HepG2 (cell line): ENCODE data around the gene FUT6. TPM values are rescaled to one million over a fixed set of nuclear protein-coding genes. Genes with fewer than 3 reads are reported as not detected.

Source experiments
- AGO1 ChIP-seq: fragments of 200-400 bp; formaldehyde crosslinking; IDR thresholded peaks from 2 replicates; pipeline ENCODE4 v1.6.1; 2017; ENCODE audit warnings: mild to moderate bottlenecking, low read depth, low read length, moderate library complexity; ENCODE audit not compliant: poor library complexity, severe bottlenecking
- AHDC1 ChIP-seq: sonication (generic); formaldehyde crosslinking; IDR thresholded peaks from 2 replicates; pipeline ENCODE4 v1.5.1; 2020; ENCODE audit warnings: mild to moderate bottlenecking, missing genetic modification reagents, borderline replicate concordance
- ATF3 ChIP-seq: sonication (generic); formaldehyde crosslinking; IDR thresholded peaks from 2 replicates; pipeline ENCODE4 v1.4.0; 2020; ENCODE audit warnings: missing genetic modification reagents
- KDM2A ChIP-seq: sonication (generic); formaldehyde crosslinking; IDR thresholded peaks from 2 replicates; pipeline ENCODE4 v1.4.0; 2020; ENCODE audit warnings: low read depth, missing genetic modification reagents, borderline replicate concordance
- KDM6A ChIP-seq: IDR thresholded peaks from 2 replicates; pipeline ENCODE4 v1.6.1; 2016; ENCODE audit warnings: low read depth
- NCOR1 ChIP-seq: fragments of 200-600 bp; sonication (generic); IDR thresholded peaks from 2 replicates; pipeline ENCODE4 v1.7.0; 2017; ENCODE audit warnings: antibody characterized with exemption, low read length, borderline replicate concordance
- SRF ChIP-seq: IDR thresholded peaks from 2 replicates; pipeline ENCODE4 v1.6.1; 2011; ENCODE audit warnings: mild to moderate bottlenecking, low read depth, low read length, moderate library complexity
- TFDP1 ChIP-seq: IDR thresholded peaks from 2 replicates; pipeline ENCODE4 v1.6.1; 2016; ENCODE audit warnings: missing compliant biosample characterization, missing genetic modification reagents, borderline replicate concordance
- THAP8 ChIP-seq: sonication (generic); formaldehyde crosslinking; IDR thresholded peaks from 2 replicates; pipeline ENCODE4 v1.5.1; 2020; ENCODE audit warnings: missing genetic modification reagents, mild to moderate bottlenecking, borderline replicate concordance
- ZBTB10 ChIP-seq: sonication (generic); formaldehyde crosslinking; IDR thresholded peaks from 2 replicates; pipeline ENCODE4 v1.4.0; 2020; ENCODE audit warnings: missing genetic modification reagents, borderline replicate concordance
- ZNF704 ChIP-seq: sonication (generic); formaldehyde crosslinking; IDR thresholded peaks from 2 replicates; pipeline ENCODE4 v1.8.1; 2023; ENCODE audit warnings: mild to moderate bottlenecking, inconsistent platforms, moderate library complexity, missing genetic modification reagents, borderline replicate concordance
- ZNF816 ChIP-seq: sonication (generic); formaldehyde crosslinking; IDR thresholded peaks from 2 replicates; pipeline ENCODE4 v1.8.0; 2022; ENCODE audit warnings: missing genetic modification reagents, mild to moderate bottlenecking, borderline replicate concordance
- polyA plus RNA-seq, 8 experiments: library from polyadenylated mRNA; depleted of rRNA in 3 of 8; stranded (reverse) in 7 of 8; unstranded in 1 of 8; fragments of >200 nt; fragmentation: Illumina TruSeq in 4 of 8; extraction: Trizol in 4 of 8; gene quantifications; 2 replicates each; pipeline versions ENCODE4 v1.2.1 to v1.2.3, GENCODE V29; 2011 to 2016; ENCODE audit warnings: low read depth in 4 of 8, missing spikeins in 1 of 8, mixed read lengths in 1 of 8; ENCODE audit not compliant: insufficient read depth in 1 of 8
- total RNA-seq, 5 experiments: library from RNA; depleted of rRNA; stranded (reverse); fragments of >200 nt; fragmentation: Illumina TruSeq; extraction: Trizol; gene quantifications; 2 replicates each; pipeline ENCODE4 v1.2.3, GENCODE V29; 2016; ENCODE audit warnings: low read depth in 1 of 5

FUT6 gene
- total and polyA plus RNA-seq, 2 of the 13 experiments (the other 11 are each of a cell fraction or from before 2014, with no cell fraction given) = 8.2 to 27.7 TPM

- no peak for TF ChIP-seq AHDC1
- TF ChIP-seq ZBTB10 (CRISPR knock-in tag) = no peak
- TF ChIP-seq THAP8 = peak; percentile 83; the same call in 1 of the 2 replicates
- TF ChIP-seq NCOR1 = no peak
- TF ChIP-seq SRF = no peak
- TF ChIP-seq ZNF816 (CRISPR knock-in tag) = no peak
- TF ChIP-seq ATF3 (CRISPR knock-in tag) = no peak
- TF ChIP-seq KDM2A (CRISPR knock-in tag) = peak; percentile 88
- peak; percentile 85 for TF ChIP-seq AGO1
- no peak for TF ChIP-seq ZNF704 (CRISPR knock-in tag)
- TF ChIP-seq TFDP1 (CRISPR knock-in tag) = no peak; the same call in none of the 2 replicates
- TF ChIP-seq KDM6A (CRISPR knock-in tag) = no peak
Measured at GRCh38 chr19:5803752-5804515, 35.6 kb downstream of the FUT6 start (continued).
